ENCODE measurements around the gene PTPRS.

PTPRS gene

DNA sequence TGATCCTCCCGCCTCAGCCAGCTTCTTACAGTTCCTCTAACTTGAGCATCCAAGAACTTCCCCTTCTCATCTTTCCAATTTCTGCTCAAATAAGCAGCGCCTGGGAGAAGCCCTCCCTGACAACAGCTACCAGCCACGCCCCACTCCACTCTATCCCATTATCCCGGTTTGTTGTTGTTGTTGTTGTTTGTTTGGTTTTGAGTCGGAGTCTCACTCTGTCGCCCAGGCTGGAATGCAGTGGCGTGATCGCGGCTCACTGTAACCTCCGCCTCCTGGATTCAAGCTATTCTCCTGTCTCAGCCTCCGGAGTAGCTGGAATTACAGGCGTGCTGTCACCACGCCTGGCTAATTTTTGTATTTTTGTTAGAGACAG, 822 bp upstream of the PTPRS start:
- TF ChIP-seq, protein P1, sequence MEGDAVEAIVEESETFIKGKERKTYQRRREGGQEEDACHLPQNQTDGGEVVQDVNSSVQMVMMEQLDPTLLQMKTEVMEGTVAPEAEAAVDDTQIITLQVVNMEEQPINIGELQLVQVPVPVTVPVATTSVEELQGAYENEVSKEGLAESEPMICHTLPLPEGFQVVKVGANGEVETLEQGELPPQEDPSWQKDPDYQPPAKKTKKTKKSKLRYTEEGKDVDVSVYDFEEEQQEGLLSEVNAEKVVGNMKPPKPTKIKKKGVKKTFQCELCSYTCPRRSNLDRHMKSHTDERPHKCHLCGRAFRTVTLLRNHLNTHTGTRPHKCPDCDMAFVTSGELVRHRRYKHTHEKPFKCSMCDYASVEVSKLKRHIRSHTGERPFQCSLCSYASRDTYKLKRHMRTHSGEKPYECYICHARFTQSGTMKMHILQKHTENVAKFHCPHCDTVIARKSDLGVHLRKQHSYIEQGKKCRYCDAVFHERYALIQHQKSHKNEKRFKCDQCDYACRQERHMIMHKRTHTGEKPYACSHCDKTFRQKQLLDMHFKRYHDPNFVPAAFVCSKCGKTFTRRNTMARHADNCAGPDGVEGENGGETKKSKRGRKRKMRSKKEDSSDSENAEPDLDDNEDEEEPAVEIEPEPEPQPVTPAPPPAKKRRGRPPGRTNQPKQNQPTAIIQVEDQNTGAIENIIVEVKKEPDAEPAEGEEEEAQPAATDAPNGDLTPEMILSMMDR (IDR thresholded peaks at IDR 0.05; ENCODE audit: low read depth, low read length, missing control alignments): no peak
- in situ Hi-C loops (cut with HindIII; ENCODE audit: low pct_ligation_motif_present, low sequenced_read_pairs): no loop called here
- H3K27me3 ChIP-seq (replicated peaks): no peaks in the 10 kb centered on the region
- no peak for DNase-seq
- no peak overlapping the region for H3K27ac ChIP-seq
- no peaks in the 10 kb centered on the region for H3K36me3 ChIP-seq (replicated peaks)
- no peak overlapping the region for H3K4me3 ChIP-seq (ENCODE audit: low read depth, low read length)

DNA sequence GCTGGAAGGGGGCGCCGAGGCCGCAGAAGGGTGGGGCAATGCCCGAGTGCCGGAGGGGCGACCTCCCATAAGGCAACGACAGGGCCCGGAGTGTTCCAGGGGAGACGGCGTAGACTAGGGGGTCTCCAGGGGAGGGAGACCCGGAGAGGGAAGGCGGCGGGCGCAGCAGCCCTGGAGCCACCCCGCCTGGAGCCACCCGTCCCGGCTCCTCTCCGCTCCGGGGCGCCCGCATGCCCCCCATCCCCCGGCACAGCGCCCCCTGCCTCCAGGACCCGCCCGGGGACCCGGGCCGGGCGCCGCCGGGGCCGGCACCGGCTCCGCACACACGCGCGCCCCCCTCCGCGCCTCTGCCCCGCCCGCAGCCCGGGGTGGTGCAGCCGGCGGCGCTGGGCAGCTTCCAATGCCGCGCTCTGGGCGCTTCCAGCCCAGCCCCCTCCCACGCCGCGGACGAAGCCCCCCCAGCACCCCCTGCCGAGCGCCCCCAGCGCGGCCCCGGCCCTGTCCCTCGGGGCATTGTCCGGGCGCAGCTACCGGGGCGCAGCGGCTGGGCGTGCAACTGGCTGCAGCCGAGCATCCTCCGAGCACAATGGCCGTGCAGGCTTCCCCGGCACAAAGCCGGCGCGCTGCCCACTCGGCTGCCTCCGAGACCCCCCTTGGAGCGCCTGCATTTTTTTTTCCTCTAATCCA, 519 bp downstream of the PTPRS start:
- in situ Hi-C loops (cut with HindIII; ENCODE audit: low pct_ligation_motif_present, low sequenced_read_pairs): no loop called here
- Histone ChIP-seq H3K4me3 (ENCODE audit: low read depth, low read length) (peak overlapping the region; percentile 65), H3K27ac (peak overlapping the region; percentile 45), H3K27me3 (replicated peaks) (no peaks in the 10 kb centered on the region), H3K36me3 (replicated peaks) (no peaks in the 10 kb centered on the region)
- TF ChIP-seq, protein P1 (IDR thresholded peaks at IDR 0.05; ENCODE audit: low read depth, low read length, missing control alignments): no peak
- no peak for DNase-seq

DNA sequence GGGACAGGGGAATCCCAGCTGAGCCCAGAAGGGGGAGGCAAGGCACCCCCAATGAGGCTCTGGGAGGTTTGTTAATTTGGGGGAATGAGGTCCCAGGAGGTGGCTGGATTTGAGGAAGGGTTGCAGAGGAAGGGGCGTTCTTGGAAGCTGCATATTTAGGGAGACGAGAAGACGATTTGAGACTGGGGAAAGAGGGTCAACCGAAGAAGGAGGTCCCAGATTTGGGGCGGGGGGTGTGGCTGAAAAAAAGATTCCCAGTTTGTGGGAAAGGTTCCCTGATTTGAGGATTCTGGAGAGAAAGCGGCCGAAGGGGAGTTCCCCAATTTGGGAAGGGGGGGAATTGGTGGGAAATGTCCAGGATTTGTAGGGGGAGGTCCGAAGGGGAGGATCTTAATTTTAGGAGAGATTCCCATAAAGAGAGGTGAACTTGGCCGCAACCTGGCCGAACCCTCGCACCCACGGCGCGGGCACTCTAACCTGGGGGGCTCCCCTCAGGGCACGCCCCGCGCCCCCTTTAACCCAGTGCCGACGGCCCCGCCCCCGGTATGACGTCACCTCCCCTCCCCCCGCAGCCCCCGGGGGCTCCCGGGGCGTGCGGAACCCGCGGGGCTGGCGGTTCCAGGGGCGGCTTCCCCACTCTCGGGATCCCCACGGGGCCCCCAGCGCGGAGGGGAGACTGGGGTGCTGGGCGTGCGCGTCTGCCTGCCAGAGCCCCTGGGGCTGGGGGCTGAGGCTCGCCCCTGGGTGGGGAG, 1.2 kb downstream of the PTPRS start:
- H3K36me3 ChIP-seq (replicated peaks): no peaks in the 10 kb centered on the region
- H3K27ac ChIP-seq: peak overlapping the region; percentile 45
- H3K27me3 ChIP-seq (replicated peaks): no peaks in the 10 kb centered on the region
- TF ChIP-seq, protein P1 (IDR thresholded peaks at IDR 0.05; ENCODE audit: low read depth, low read length, missing control alignments): no peak
- in situ Hi-C loops (cut with HindIII; ENCODE audit: low pct_ligation_motif_present, low sequenced_read_pairs): no loop called here
- no peak for DNase-seq
- peak overlapping the region; percentile 65 for H3K4me3 ChIP-seq (ENCODE audit: low read depth, low read length)

DNA sequence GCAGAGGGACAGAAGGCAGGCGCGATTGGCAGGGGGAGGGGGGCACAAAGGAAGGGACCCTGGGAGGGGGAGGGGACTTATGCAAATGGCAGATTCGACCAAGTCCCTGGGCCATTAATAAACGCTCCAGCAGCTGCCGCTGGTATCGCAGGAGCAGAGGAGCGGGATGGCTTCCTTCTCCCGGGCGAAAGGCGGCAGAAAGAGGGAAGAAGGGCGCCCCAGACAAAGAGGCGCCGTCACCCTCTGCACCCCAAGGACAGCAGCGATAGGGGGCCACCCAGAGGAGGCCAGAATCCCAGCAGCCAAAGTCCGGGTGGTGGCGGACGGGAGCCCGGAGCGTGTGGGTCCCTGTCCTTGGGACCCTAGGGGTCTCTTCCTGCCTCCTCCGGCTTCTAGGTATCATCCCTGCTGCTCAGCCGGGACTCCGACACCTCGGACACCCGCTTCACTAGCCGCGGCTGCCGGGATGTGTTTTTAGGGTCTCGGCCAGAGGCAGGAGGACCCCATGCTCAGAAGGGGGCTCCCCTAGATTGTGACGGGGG, 1.9 kb downstream of the PTPRS start:
- Histone ChIP-seq H3K4me3 (ENCODE audit: low read depth, low read length) (peak overlapping the region; percentile 65), H3K27ac (no peak overlapping the region), H3K27me3 (replicated peaks) (no peaks in the 10 kb centered on the region), H3K36me3 (replicated peaks) (no peaks in the 10 kb centered on the region)
- DNase-seq: no peak
- in situ Hi-C loops (cut with HindIII; ENCODE audit: low pct_ligation_motif_present, low sequenced_read_pairs): no loop called here
- TF ChIP-seq, protein P1 (IDR thresholded peaks at IDR 0.05; ENCODE audit: low read depth, low read length, missing control alignments): no peak

DNA sequence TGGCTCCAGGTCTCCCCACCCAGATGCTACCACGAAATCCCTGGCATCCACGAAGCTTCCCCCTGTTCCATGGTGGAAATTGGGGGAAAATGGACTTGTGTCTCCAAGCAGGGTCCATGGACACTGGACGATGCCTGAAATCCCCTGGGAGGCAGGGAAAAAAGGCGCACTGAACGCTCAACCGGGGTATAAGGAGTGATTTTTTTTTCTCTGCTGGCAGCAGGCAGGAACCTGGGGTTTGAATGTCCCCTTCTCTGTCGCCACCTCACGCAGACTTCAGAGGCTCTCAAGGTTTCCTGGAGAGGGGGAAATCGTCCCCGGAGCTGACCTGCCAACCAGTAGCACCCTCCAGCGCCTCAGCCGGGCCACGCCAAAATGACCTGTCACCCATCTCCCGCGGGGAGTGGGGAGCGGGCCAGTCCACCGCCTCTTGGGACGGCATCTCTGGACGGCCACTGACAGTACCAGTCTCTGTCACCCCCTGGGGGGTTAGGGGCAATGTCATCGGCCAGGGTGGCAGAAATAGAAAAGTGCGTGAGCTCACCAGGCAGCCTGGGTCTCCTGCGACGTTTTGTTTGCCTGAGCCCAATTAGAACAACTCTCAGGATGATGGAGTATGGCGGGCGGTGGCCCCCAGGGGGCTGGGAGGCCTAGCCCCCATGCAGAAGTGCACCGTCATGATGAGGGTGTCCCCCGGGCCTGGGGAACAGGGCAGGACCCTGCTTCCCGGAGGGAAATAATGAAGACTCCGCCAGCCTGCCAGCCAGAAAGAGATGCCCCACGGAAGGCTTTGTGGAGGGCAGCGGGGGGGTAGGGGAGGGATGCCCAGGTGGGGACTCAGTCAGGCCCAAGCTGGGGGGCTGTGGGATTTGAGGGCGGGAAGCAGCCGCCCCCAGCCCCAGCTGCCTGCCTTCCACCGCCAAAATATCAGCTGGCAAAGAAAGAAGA, 2.6 kb downstream of the PTPRS start:
- TF ChIP-seq, protein P1 (IDR thresholded peaks at IDR 0.05; ENCODE audit: low read depth, low read length, missing control alignments): no peak
- DNase-seq: no peak
- H3K27ac ChIP-seq: no peak overlapping the region
- H3K27me3 ChIP-seq (replicated peaks): no peaks in the 10 kb centered on the region
- no peaks in the 10 kb centered on the region for H3K36me3 ChIP-seq (replicated peaks)
- in situ Hi-C loops (cut with HindIII; ENCODE audit: low pct_ligation_motif_present, low sequenced_read_pairs): no loop called here
- no peak overlapping the region for H3K4me3 ChIP-seq (ENCODE audit: low read depth, low read length)

Measured in brain microvascular endothelial cell (primary cell).